GM12872 (cell line): Measurements from ENCODE around the gene PITX2.

Experiments
- TF ChIP-seq, protein P1 (sequence below): IDR thresholded peaks from 3 replicates; pipeline ENCODE4 v1.5.1; 2011; ENCODE audit warnings: low read depth, mild to moderate bottlenecking, low read length, moderate library complexity; ENCODE audit not compliant: insufficient read depth

The PITX2 gene

DNA sequence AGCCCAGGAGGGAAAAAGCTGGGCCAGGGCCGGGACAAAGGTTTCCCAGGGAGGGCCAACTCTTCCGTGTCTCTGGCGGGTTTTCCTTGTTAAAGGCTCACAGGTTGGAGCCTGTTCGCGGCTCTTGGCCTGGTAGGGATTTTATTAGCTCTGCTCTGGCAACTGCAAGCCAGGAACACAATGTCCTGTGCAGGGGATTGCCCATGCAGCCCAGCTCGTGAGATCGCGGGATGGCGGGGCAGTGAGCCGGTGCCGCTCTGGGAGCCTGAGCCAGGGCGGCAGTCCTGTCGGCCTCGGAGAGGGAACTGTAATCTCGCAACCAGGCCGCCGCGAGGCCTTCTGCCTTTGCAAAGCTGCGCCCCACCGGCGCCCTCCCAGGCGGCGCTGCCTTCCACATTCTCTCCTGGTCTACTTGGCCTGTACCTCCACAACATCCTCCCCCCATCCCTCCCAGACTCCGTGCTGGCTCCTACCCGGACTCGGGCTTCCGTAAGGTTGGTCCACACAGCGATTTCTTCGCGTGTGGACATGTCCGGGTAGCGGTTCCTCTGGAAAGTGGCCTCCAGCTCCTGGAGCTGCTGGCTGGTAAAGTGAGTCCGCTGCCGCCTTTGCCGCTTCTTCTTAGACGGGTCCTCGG lies 2.1 kb downstream of the PITX2 start:
- TF ChIP-seq, protein P1, sequence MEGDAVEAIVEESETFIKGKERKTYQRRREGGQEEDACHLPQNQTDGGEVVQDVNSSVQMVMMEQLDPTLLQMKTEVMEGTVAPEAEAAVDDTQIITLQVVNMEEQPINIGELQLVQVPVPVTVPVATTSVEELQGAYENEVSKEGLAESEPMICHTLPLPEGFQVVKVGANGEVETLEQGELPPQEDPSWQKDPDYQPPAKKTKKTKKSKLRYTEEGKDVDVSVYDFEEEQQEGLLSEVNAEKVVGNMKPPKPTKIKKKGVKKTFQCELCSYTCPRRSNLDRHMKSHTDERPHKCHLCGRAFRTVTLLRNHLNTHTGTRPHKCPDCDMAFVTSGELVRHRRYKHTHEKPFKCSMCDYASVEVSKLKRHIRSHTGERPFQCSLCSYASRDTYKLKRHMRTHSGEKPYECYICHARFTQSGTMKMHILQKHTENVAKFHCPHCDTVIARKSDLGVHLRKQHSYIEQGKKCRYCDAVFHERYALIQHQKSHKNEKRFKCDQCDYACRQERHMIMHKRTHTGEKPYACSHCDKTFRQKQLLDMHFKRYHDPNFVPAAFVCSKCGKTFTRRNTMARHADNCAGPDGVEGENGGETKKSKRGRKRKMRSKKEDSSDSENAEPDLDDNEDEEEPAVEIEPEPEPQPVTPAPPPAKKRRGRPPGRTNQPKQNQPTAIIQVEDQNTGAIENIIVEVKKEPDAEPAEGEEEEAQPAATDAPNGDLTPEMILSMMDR = 0 out of 3 replicates have a peak, but pooled peaks have one; percentile 13

DNA sequence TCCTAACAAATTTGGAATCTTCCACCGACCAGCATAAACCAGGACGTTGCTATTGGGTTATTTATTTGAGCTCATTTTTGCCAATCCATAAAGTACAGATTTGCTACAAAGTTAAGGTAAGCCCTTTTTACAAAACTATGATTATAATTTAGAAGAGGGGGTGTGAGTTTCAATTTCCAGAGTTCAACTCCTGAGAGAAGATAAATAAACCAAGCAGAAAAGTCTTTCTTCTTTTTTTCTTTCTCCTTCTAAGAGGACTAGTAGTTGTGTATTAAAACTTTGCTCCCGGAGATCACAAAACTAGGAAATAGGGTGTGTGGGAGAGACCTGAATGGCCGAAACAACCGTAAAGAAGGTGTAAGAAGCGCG lies 2.6 kb downstream of the PITX2 start:
- TF ChIP-seq, protein P1 = no peak

DNA sequence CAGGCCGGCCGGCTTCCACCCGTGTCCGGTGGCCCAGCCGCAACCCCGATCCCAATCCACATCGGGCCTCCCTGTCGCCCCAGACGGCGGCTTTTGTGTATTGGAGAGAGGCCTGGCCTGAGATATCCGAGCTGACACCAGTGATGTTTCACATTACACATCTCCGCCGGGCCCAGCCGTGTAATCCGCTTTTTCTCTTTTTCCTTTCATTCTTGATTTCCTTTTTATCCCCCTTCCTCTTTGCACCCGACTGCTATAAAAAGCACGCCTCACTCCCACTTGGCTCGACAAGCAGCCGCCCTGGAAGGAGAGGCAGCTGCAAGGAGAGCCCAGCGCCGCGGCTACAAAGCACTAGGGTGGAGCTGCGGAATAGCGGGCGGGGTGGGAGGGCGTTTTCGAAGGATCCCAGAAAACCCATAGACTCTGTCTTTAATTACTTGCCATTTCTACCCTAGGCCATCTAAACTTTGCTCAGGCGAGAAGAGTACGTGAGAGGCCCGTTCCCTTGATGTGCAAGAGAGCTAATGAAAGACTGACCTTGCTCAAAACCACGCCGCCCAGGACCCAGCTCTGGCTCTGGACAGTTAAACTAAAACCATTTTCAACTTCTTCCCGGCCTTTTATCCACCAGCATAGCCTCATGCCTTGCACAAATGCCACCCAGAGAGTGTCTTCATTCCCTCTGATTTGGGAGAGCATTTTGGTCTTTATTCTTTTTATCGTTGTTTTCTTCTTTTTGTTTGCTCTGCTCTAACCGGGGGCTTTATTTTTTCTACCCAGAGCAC lies 3.2 kb downstream of the PITX2 start:
- TF ChIP-seq, protein P1 = no peak

DNA sequence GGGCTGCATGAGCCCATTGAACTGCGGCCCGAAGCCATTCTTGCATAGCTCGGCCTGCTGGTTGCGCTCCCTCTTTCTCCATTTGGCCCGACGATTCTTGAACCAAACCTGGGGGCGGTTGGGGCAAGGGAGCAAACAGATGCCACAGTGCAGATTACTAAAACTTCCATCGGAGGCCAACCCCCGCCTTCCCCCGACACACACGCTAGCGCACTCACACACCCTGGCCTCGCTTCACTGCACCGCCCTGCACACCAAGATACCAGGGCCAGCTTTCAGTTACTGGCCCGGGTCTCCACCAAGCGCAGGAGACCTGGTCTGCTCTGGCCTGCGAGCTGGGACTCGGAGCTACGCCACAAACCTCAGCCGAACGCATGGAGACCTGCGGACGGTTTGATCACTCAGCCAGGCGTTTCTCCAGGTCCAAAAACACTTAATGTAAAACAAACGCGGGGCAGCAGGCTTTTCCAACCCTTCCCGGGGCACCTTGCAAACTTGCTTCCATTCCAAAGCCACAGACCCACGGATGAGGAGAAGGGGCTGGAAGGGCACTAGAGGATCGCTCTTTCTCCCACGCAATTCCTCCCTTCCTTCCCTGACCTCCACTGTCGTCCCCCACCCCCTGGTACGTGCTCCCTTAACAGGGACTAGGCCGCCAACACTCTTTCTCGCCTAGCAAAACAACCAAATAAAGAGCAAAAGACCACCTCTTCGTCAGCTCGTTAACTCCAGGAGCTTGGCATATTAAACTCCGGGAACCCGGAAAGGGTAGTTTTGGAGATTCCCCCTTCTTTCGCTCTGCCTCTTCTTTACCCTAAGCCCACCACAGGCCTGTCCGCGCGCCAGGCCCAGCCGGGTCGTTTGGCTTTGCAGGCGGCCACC lies 4.1 kb downstream of the PITX2 start:
- TF ChIP-seq, protein P1 = no peak

DNA sequence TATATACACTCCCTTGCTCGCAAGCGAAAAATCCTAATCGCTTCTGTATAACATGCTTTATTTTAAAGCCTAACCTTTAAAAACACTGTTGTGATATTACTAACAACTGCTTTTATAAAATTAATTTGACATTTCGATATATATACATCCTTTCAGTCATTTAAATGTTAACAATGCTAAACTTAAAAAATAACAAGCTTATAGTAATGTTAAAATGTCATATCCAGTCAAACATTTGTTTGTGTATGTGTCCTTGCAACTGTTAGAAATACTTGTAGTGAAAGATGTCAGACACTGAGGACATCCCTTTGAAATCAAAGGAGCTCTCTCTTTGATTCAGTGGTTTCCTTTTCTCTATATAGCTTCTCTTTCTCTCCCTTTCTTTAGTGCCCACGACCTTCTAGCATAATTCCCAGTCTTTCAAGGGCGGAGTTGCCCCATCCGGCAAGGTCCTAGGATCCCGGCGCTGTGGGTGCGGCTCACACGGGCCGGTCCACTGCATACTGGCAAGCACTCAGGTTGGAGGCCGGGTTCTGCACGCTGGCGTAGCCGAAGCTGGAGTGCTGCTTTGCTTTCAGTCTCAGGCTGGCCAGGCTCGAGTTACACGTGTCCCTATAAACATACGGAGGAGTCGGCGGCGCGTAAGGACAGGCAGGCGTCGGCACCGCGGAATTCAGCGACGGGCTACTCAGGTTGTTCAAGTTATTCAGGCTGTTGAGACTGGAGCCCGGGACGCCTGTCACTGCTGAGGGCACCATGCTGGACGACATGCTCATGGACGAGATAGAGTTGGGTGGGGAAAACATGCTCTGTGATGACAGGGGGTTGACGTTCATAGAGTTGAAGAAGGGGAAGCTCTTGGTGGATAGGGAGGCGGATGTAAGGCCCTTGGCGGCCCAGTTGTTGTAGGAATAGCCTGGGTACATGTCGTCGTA lies 5.0 kb downstream of the PITX2 start:
- TF ChIP-seq, protein P1 = no peak

DNA sequence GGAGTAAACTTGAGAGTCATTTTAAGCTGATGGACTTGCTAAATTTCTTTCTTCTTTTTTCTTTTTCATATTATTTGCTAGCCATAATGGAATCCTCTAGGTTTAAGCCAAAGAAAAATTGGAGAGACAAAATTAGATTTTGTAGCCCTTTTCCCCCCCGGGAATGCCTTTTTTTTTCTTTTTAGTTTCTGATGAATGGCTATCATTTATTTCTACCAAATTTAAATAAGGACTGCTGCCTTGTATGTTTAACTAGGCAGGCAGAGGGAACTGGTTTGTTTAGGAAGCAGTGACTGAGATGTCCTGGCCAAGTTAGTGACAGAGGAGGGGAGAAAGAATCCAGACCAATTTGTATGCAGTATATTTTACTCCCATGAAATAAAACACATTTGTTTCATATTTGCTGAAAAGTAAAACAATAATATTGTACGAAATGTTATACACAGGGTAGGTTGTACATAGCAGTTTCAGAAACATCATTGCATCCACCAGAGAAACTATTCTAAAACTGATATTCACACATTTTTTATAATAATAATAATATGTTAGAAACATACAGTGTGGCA lies 5.7 kb downstream of the PITX2 start:
- TF ChIP-seq, protein P1 = no peak
